Measurements from ENCODE around the gene PERM1. TPM values are rescaled to one million over a fixed set of nuclear protein-coding genes. Genes with fewer than 3 reads are reported as not detected.

Gene PERM1
- total RNA-seq, 4 donors from 2014 or later, result 0.94 TPM; not detected in 3

- TF ChIP-seq, protein P1, sequence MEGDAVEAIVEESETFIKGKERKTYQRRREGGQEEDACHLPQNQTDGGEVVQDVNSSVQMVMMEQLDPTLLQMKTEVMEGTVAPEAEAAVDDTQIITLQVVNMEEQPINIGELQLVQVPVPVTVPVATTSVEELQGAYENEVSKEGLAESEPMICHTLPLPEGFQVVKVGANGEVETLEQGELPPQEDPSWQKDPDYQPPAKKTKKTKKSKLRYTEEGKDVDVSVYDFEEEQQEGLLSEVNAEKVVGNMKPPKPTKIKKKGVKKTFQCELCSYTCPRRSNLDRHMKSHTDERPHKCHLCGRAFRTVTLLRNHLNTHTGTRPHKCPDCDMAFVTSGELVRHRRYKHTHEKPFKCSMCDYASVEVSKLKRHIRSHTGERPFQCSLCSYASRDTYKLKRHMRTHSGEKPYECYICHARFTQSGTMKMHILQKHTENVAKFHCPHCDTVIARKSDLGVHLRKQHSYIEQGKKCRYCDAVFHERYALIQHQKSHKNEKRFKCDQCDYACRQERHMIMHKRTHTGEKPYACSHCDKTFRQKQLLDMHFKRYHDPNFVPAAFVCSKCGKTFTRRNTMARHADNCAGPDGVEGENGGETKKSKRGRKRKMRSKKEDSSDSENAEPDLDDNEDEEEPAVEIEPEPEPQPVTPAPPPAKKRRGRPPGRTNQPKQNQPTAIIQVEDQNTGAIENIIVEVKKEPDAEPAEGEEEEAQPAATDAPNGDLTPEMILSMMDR (IDR thresholded peaks at IDR 0.05; ENCODE audit: low read depth), result no peak
Observed at GRCh38 chr1:973459-974292, 8.2 kb downstream of the PERM1 start.

GRCh38 chr1:972726-973458 lies 9.0 kb downstream of the PERM1 start:
- TF ChIP-seq, protein P1 (IDR thresholded peaks at IDR 0.05; ENCODE audit: low read depth), result no peak

GRCh38 chr1:971751-972506 lies 10.0 kb downstream of the PERM1 start:
- TF ChIP-seq, protein P1 (IDR thresholded peaks at IDR 0.05; ENCODE audit: low read depth), result no peak

GRCh38 chr1:970973-971730 lies 10.7 kb downstream of the PERM1 start:
- TF ChIP-seq, protein P1 (IDR thresholded peaks at IDR 0.05; ENCODE audit: low read depth), result no peak

DNA sequence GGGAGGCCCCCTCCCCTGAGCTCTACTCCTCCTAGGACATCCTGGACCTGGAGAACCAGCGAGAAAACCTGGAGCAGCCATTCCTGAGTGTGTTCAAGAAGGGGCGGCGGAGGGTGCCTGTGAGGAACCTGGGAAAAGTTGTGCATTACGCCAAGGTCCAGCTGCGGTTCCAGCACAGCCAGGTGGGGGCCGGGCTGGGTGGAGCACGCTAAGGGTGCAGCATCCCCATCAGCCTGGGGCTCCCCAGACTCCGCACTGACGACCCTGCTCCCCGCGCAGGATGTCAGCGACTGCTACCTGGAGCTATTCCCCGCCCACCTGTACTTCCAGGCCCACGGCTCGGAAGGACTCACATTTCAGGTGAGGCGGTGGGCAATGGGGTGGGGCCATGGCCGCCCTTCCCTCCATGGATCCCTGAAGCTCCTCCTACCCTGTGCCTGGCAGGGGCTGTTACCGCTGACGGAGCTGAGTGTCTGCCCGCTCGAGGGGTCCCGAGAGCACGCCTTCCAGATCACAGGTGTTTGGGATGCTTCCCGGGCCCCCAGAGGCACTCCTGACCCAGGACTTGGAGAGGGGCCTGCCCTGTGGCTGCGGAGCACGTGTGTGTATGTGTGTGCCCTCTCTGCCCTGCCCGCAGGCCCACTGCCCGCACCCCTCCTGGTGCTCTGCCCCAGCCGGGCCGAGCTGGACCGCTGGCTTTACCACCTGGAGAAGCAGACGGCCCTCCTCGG lies 11.5 kb downstream of the PERM1 start:
- TF ChIP-seq, protein P1 (IDR thresholded peaks at IDR 0.05; ENCODE audit: low read depth), result no peak

- TF ChIP-seq, protein P1 (IDR thresholded peaks at IDR 0.05; ENCODE audit: low read depth), result no peak
Observed at GRCh38 chr1:969260-969855, 12.5 kb downstream of the PERM1 start.
